HCT116 (cell line): ENCODE results near the gene LSM14A. TPM values are rescaled to one million over a fixed set of nuclear protein-coding genes. Genes with fewer than 3 reads are reported as not detected.

Source experiments
- ATAC-seq: fragments of 200-7000 bp; cut with Tn5 transposase; 2 replicates; pipeline ENCODE4 v1.9.1; 2020; ENCODE audit warnings: mild to moderate bottlenecking, moderate library complexity
- BruUV-seq: library from RNA; stranded (reverse); fragments of 400-500 nt; replicated peaks from 2 replicates; lab custom pipeline; 2021; lab: Mats Ljungman, UMichigan
- CTCF ChIA-PET: fragments of 300-600 bp; sonication (Branson Sonifier 250); formaldehyde crosslinking; loops from one replicate; lab custom pipeline; 2021; ENCODE audit warnings: antibody characterized with exemption; lab: Charles Lee
- POLR2A ChIA-PET: fragments of 300-600, 350-600 bp; sonication (Branson Sonifier 250); formaldehyde crosslinking; loops from one replicate; lab custom pipeline; 2021; ENCODE audit warnings: antibody characterized with exemption; lab: Charles Lee
- RAD21 ChIA-PET, 2 experiments: fragments of 300-600 bp; sonication (Branson Sonifier 250); formaldehyde crosslinking; loops; one replicate each; lab custom pipeline; 2023; ENCODE audit warnings: low total read pairs in 2 of 2; ENCODE audit not compliant: uncharacterized antibody in 2 of 2, unreplicated experiment in 2 of 2, low non-redundant PET in 1 of 2; lab: Charles Lee
- DNase-seq: peaks from one replicate; pipeline ENCODE4 v3.0.0-alpha.2; 2010; ENCODE audit warnings: low read depth, low spot score
- H2AFZ ChIP-seq: fragments of 200-600 bp; shearing (Covaris generic), sonication (generic); 2 replicates; pipeline ENCODE4 v1.6.1; 2017; ENCODE audit warnings: low read depth, mixed run types, mixed read lengths, antibody characterized with exemption, low read length; ENCODE audit not compliant: poor library complexity, severe bottlenecking
- H3K27ac ChIP-seq: 2 replicates; pipeline ENCODE4 v1.5.1; 2012; ENCODE audit warnings: low read depth, low read length
- H3K27me3 ChIP-seq: fragments of 200-600 bp; sonication (generic); 2 replicates; pipeline ENCODE4 v1.6.1; 2016; ENCODE audit warnings: mixed run types, low read length, mixed read lengths; ENCODE audit not compliant: insufficient read depth
- H3K36me3 ChIP-seq, 2 experiments: fragments of 200-500 bp in 1 of 2; fragments of 200-600 bp in 1 of 2; sonication (Bioruptor generic) in 1 of 2; sonication (generic) in 1 of 2; 2 replicates each; pipeline versions ENCODE4 v1.5.1 to v1.6.1; 2014 to 2016; ENCODE audit warnings: low read length in 2 of 2, inconsistent platforms in 1 of 2, mixed read lengths in 1 of 2, mixed run types in 1 of 2; ENCODE audit not compliant: insufficient read depth in 2 of 2, control insufficient read depth in 1 of 2
- H3K4me1 ChIP-seq, 2 experiments: fragments of 200-600 bp in 1 of 2; sonication (generic) in 1 of 2; 2 replicates each; pipeline versions ENCODE4 v1.5.1 to v1.6.1; 2012 to 2017; ENCODE audit warnings: low read length in 2 of 2, inconsistent platforms in 1 of 2, mild to moderate bottlenecking in 1 of 2, mixed read lengths in 1 of 2, mixed run types in 1 of 2, moderate library complexity in 1 of 2; ENCODE audit not compliant: insufficient read depth in 2 of 2, control insufficient read depth in 1 of 2
- H3K4me2 ChIP-seq: fragments of 200-600 bp; sonication (generic); 2 replicates; pipeline ENCODE4 v1.6.1; 2017; ENCODE audit warnings: mixed run types, low read length, mixed read lengths
- H3K4me3 ChIP-seq, 2 experiments: fragments of 200-600 bp in 1 of 2; sonication (generic) in 1 of 2; replicated peaks in 1 of 2; 2 replicates each; pipeline ENCODE4 v1.5.1; 2011 to 2016; ENCODE audit warnings: low read length in 2 of 2, control low read depth in 1 of 2, low read depth in 1 of 2, mild to moderate bottlenecking in 1 of 2, mixed read lengths in 1 of 2, mixed run types in 1 of 2
- H3K79me2 ChIP-seq: fragments of 200-600 bp; sonication (generic); 2 replicates; pipeline ENCODE4 v1.6.1; 2017; ENCODE audit warnings: mild to moderate bottlenecking, mixed run types, low read length, moderate library complexity, mixed read lengths; ENCODE audit not compliant: insufficient read depth
- H3K9ac ChIP-seq: fragments of 200-600 bp; sonication (generic); 2 replicates; pipeline ENCODE4 v1.6.1; 2016; ENCODE audit warnings: low read length, mixed read lengths
- H3K9me2 ChIP-seq: fragments of 200-600 bp; sonication (generic), shearing (Covaris generic); 2 replicates; pipeline ENCODE4 v1.6.1; 2017; ENCODE audit warnings: mixed run types, mild to moderate bottlenecking, moderate library complexity; ENCODE audit not compliant: insufficient read depth
- H3K9me3 ChIP-seq, 2 experiments: fragments of 200-500 bp in 1 of 2; fragments of 200-600 bp in 1 of 2; sonication (Bioruptor generic) in 1 of 2; sonication (generic) in 1 of 2; 2 replicates each; pipeline ENCODE4 v1.6.1; 2014 to 2017; ENCODE audit warnings: low read length in 2 of 2, mixed read lengths in 2 of 2, inconsistent platforms in 1 of 2, low read depth in 1 of 2, mild to moderate bottlenecking in 1 of 2, mixed run types in 1 of 2, moderate library complexity in 1 of 2; ENCODE audit not compliant: control insufficient read depth in 1 of 2, insufficient read depth in 1 of 2
- H4K20me1 ChIP-seq: fragments of 200-600 bp; sonication (generic), shearing (Covaris generic); 2 replicates; pipeline ENCODE4 v1.6.1; 2017; ENCODE audit warnings: mixed run types, mild to moderate bottlenecking, moderate library complexity; ENCODE audit not compliant: insufficient read depth
- CBX3 ChIP-seq: IDR thresholded peaks from 2 replicates; pipeline ENCODE4 v1.6.1; 2012; ENCODE audit warnings: low read depth
- ELF1 ChIP-seq: IDR thresholded peaks from 2 replicates; pipeline ENCODE4 v1.6.1; 2012; ENCODE audit warnings: low read depth, borderline replicate concordance
- EZH2 ChIP-seq: fragments of 200-600 bp; sonication (generic); IDR thresholded peaks from 2 replicates; pipeline ENCODE4 v1.6.1; 2017; ENCODE audit warnings: antibody characterized with exemption, mixed run types
- FOSL1 ChIP-seq: IDR thresholded peaks from 2 replicates; pipeline ENCODE4 v1.6.1; 2012; ENCODE audit warnings: low read depth
- JUND ChIP-seq: IDR thresholded peaks from 2 replicates; pipeline ENCODE4 v1.6.1; 2012
- POLR2AphosphoS5 ChIP-seq: IDR thresholded peaks from 2 replicates; pipeline ENCODE4 v1.6.1; 2011; ENCODE audit warnings: mild to moderate bottlenecking, low read depth, low read length, moderate library complexity
- SP1 ChIP-seq: IDR thresholded peaks from 2 replicates; pipeline ENCODE4 v1.6.1; 2012; ENCODE audit warnings: low read depth
- TCF7L2 ChIP-seq: IDR thresholded peaks from 2 replicates; pipeline ENCODE4 v1.7.0; 2011; ENCODE audit warnings: borderline replicate concordance, inconsistent platforms; ENCODE audit not compliant: insufficient read depth, insufficient read length; ENCODE audit errors: extremely low read depth
- ZFX ChIP-seq: fragments of 450-650 bp; IDR thresholded peaks from 2 replicates; pipeline ENCODE4 v1.6.1; 2017
- intact Hi-C: fragments of 100-400 bp; cut with micrococcal nuclease; formaldehyde crosslinking; loops from 2 replicates; pipeline ENCODE4 v1.10.0; 2022
- total RNA-seq: library from RNA; stranded (reverse); gene quantifications from one replicate; pipeline ENCODE4 v1.2.1, GENCODE V29; 2021; ENCODE audit not compliant: unreplicated experiment
- TF ChIP-seq, protein P1 (sequence below): IDR thresholded peaks from 2 replicates; pipeline ENCODE4 v1.6.1; 2011; ENCODE audit warnings: mild to moderate bottlenecking, low read length, moderate library complexity; ENCODE audit not compliant: insufficient replicate concordance; ENCODE audit errors: extremely low read depth
- TF ChIP-seq, protein P2 (sequence below): IDR thresholded peaks from 2 replicates; pipeline ENCODE4 v1.6.1; 2012; ENCODE audit warnings: low read depth
- TF ChIP-seq, protein P3 (sequence below), 3 experiments: fragments of 200-600 bp in 1 of 3; sonication (generic) in 1 of 3; IDR thresholded peaks in 2 of 3; conservative IDR thresholded peaks in 1 of 3; 2 replicates each; pipeline ENCODE4 v1.5.1; 2012 to 2017; ENCODE audit warnings: low read depth in 2 of 3, low read length in 2 of 3, antibody characterized with exemption in 1 of 3, borderline replicate concordance in 1 of 3, control low read depth in 1 of 3, mild to moderate bottlenecking in 1 of 3, mixed read lengths in 1 of 3, mixed run types in 1 of 3, moderate library complexity in 1 of 3; ENCODE audit not compliant: insufficient read depth in 1 of 3

Gene LSM14A
- total RNA-seq, 1 experiment from 2014 or later = 120 TPM

DNA sequence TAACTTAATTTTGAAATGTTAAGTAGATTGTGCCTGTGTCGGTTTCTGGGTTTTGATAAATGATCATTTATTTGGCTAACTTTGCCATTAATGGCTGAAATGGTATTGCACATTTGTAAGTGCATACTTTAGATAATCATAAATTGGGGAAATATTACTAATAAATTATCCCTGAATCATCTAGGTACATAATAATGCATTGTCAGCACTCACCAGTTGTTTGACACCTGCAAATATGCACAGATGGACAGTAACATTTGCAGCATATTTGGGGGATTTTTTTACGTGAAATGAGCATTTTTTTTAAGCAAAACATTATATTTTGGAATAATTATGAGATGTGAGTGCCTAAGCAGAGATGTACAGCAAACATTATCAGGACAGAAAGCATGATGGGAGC is 41.0 kb downstream of the LSM14A start:
- Histone ChIP-seq H3K9me2 (no peaks in the 10 kb centered on the region), H3K36me3 (peaks cover 22 to 30% of the 10 kb centered on the region in 2 experiments; a peak in 3 of 4 replicates), H3K4me2 (no peak overlapping the region), H3K9me3 (no peaks in the 10 kb centered on the region), H2AFZ (no peak overlapping the region), H3K4me1 (peaks cover 0 to 6% of the 10 kb centered on the region in 2 experiments; a peak in 1 of 4 replicates), H3K27me3 (no peaks in the 10 kb centered on the region), H3K9ac (no peak overlapping the region), H3K27ac (no peak overlapping the region), H3K79me2 (peaks cover 60% of the 10 kb centered on the region)
- ChIA-PET RAD21 (no interaction called here), CTCF (no interaction called here)
- DNase-seq (no peak), ATAC-seq (no peak)
- no TSS peak for BruUV-seq
- intact Hi-C loops = no loop called here
- TF ChIP-seq TCF7L2 = no peak
- TF ChIP-seq ELF1 = no peak
- TF ChIP-seq FOSL1 = no peak
- no peak for TF ChIP-seq POLR2AphosphoS5
- no peak for TF ChIP-seq SP1
- TF ChIP-seq, protein P1, sequence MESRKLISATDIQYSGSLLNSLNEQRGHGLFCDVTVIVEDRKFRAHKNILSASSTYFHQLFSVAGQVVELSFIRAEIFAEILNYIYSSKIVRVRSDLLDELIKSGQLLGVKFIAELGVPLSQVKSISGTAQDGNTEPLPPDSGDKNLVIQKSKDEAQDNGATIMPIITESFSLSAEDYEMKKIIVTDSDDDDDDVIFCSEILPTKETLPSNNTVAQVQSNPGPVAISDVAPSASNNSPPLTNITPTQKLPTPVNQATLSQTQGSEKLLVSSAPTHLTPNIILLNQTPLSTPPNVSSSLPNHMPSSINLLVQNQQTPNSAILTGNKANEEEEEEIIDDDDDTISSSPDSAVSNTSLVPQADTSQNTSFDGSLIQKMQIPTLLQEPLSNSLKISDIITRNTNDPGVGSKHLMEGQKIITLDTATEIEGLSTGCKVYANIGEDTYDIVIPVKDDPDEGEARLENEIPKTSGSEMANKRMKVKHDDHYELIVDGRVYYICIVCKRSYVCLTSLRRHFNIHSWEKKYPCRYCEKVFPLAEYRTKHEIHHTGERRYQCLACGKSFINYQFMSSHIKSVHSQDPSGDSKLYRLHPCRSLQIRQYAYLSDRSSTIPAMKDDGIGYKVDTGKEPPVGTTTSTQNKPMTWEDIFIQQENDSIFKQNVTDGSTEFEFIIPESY = no peak
- TF ChIP-seq, protein P2, sequence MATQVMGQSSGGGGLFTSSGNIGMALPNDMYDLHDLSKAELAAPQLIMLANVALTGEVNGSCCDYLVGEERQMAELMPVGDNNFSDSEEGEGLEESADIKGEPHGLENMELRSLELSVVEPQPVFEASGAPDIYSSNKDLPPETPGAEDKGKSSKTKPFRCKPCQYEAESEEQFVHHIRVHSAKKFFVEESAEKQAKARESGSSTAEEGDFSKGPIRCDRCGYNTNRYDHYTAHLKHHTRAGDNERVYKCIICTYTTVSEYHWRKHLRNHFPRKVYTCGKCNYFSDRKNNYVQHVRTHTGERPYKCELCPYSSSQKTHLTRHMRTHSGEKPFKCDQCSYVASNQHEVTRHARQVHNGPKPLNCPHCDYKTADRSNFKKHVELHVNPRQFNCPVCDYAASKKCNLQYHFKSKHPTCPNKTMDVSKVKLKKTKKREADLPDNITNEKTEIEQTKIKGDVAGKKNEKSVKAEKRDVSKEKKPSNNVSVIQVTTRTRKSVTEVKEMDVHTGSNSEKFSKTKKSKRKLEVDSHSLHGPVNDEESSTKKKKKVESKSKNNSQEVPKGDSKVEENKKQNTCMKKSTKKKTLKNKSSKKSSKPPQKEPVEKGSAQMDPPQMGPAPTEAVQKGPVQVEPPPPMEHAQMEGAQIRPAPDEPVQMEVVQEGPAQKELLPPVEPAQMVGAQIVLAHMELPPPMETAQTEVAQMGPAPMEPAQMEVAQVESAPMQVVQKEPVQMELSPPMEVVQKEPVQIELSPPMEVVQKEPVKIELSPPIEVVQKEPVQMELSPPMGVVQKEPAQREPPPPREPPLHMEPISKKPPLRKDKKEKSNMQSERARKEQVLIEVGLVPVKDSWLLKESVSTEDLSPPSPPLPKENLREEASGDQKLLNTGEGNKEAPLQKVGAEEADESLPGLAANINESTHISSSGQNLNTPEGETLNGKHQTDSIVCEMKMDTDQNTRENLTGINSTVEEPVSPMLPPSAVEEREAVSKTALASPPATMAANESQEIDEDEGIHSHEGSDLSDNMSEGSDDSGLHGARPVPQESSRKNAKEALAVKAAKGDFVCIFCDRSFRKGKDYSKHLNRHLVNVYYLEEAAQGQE = no peak
- no peak for TF ChIP-seq JUND
- no peak for TF ChIP-seq CBX3
- TF ChIP-seq EZH2 = no peak
- TF ChIP-seq ZFX = no peak
- TF ChIP-seq, protein P3, sequence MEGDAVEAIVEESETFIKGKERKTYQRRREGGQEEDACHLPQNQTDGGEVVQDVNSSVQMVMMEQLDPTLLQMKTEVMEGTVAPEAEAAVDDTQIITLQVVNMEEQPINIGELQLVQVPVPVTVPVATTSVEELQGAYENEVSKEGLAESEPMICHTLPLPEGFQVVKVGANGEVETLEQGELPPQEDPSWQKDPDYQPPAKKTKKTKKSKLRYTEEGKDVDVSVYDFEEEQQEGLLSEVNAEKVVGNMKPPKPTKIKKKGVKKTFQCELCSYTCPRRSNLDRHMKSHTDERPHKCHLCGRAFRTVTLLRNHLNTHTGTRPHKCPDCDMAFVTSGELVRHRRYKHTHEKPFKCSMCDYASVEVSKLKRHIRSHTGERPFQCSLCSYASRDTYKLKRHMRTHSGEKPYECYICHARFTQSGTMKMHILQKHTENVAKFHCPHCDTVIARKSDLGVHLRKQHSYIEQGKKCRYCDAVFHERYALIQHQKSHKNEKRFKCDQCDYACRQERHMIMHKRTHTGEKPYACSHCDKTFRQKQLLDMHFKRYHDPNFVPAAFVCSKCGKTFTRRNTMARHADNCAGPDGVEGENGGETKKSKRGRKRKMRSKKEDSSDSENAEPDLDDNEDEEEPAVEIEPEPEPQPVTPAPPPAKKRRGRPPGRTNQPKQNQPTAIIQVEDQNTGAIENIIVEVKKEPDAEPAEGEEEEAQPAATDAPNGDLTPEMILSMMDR (IDR thresholded peaks at IDR 0.05 in 2 of 3, conservative IDR thresholded peaks at IDR 0.05 in 1 of 3; ENCODE audit: borderline replicate concordance in 1 of 3, insufficient read depth in 1 of 3, low read depth in 2 of 3, low read length in 2 of 3) = no peak
- TF ChIP-seq, all 23 proteins: peak for 0
- Histone ChIP-seq H4K20me1 (peaks cover 4% of the 10 kb centered on the region; the same call in 1 of the 2 replicates), H3K4me3 (no peak overlapping the region)
- POLR2A ChIA-PET = no interaction called here
